Stimulated activated CD4-positive, alpha-beta T cell treated with anti-CD3 and anti-CD28 coated beads, Interleukin-12 subunit alpha, Interleukin-12 subunit beta, amount 100 ng/mL, for 4 hours (primary cell): ENCODE measurements around the gene CCDC195.
"Not testable (repeated sequence)": the region's sequence is repeated elsewhere in the genome, so short reads cannot be mapped to it uniquely, and the experiment has no call there.

Experiments used
- DNase-seq: peaks from one replicate; pipeline ENCODE4 v3.0.0-alpha.2; 2020

Gene CCDC195

GRCh38 chr2:224689539-224689938, 26.6 kb downstream of the CCDC195 start:
- DNase-seq: no peak

GRCh38 chr2:224688997-224689396, 27.2 kb downstream of the CCDC195 start:
- DNase-seq: no peak

- no peak for DNase-seq
Measured at GRCh38 chr2:224687156-224687555, 29.0 kb downstream of the CCDC195 start.

GRCh38 chr2:224685121-224685520, 31.0 kb downstream of the CCDC195 start:
- no peak for DNase-seq

- no peak for DNase-seq
Measured at GRCh38 chr2:224682134-224682533, 34.0 kb downstream of the CCDC195 start.

GRCh38 chr2:224671731-224672130, 44.4 kb downstream of the CCDC195 start:
- DNase-seq: no peak

GRCh38 chr2:224670203-224670602, 46.0 kb downstream of the CCDC195 start:
- DNase-seq: no peak

- no peak for DNase-seq
Measured at GRCh38 chr2:224669449-224669848, 46.7 kb downstream of the CCDC195 start.

GRCh38 chr2:224668123-224668909, 47.8 kb downstream of the CCDC195 start:
- DNase-seq: no peak

GRCh38 chr2:224666951-224667553, 49.1 kb downstream of the CCDC195 start:
- DNase-seq: no peak

- DNase-seq: not testable (repeated sequence)
Measured at GRCh38 chr2:224663322-224663721, 52.8 kb downstream of the CCDC195 start.

GRCh38 chr2:224661708-224662107, 54.5 kb downstream of the CCDC195 start:
- DNase-seq: not testable (repeated sequence)

GRCh38 chr2:224659714-224660113, 56.5 kb downstream of the CCDC195 start:
- DNase-seq: no peak

- no peak for DNase-seq
Measured at GRCh38 chr2:224658780-224659405, 57.3 kb downstream of the CCDC195 start.

- DNase-seq: no peak
Measured at GRCh38 chr2:224657349-224657748, 58.8 kb downstream of the CCDC195 start.

GRCh38 chr2:224655006-224655537, 61.1 kb downstream of the CCDC195 start:
- no peak for DNase-seq
